Activated CD4-positive, alpha-beta T cell treated with anti-CD3 and anti-CD28 coated beads, Interleukin-2, Interleukin-4, amounts not matched to agents 100 ng/mL and 50 ng/mL, durations not matched to agents 16 hours and 8 hours (primary cell): ENCODE results near the gene KIRREL1.

Source experiments
- DNase-seq: peaks from one replicate; pipeline ENCODE4 v3.0.0-alpha.2; 2020; ENCODE audit warnings: low spot score

Gene KIRREL1

GRCh38 chr1:158035976-158036583 is 42.6 kb downstream of the KIRREL1 start:
- no peak for DNase-seq

- DNase-seq, result no peak
Observed at GRCh38 chr1:158037008-158037865, 43.8 kb downstream of the KIRREL1 start.

- no peak for DNase-seq
Observed at GRCh38 chr1:158037866-158038359, 44.5 kb downstream of the KIRREL1 start.

DNA sequence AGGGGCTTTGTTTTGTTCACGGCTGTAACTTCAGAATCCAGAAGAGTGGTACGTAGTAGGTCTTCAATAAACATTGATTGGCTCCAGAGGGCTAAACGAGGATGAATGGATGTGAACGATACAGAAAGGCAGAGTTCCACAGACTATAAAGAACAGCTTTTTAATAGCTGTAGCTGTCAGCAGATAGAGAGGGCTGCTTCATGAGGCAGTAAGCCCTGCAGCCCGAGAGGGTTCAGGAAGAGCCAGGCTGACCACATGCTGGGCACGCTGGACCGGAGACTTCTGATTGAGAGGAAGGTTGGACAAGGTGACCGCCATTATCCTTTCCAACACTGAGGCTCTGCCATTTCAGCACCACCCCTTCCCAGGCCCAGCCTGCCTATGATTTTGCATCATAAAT is 45.3 kb downstream of the KIRREL1 start:
- no peak for DNase-seq

DNA sequence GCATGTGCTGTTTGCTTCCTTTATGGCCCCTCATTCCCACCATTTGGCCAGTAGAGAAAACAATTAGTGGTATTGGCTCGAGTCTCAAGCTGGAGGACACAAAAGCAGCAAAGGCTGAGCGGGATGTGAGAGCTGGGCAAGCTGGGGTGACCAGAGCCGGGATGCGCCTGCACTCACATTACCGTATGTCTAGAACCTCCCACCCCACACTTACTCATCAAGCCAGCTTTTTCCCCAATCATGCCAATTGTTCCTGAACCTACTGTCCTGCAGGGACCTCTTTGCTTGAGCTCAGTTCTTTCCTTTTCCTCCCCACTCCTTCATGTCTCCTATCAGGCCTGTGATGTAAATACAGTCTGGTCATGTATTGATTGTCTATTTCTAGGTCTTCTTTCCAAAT is 45.9 kb downstream of the KIRREL1 start:
- no peak for DNase-seq

DNA sequence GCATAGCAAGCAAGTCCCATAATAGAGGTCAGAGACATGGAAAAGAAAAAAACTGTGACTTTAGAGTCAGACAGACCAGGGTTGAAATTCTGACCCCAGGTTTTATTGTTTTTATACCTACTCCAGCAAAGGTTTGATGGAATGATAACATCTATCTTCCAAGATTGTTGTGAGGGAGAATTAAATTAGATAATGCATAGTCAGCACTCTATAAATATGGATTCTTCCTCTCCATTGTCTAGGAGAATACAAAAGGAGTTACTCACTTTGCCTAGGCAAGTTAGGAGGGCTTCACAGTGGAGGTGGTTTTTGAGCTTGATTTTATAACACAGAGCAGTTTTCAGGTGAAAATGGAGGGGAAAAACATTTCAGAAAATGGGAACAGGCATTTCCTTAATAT is 46.9 kb downstream of the KIRREL1 start:
- no peak for DNase-seq

DNA sequence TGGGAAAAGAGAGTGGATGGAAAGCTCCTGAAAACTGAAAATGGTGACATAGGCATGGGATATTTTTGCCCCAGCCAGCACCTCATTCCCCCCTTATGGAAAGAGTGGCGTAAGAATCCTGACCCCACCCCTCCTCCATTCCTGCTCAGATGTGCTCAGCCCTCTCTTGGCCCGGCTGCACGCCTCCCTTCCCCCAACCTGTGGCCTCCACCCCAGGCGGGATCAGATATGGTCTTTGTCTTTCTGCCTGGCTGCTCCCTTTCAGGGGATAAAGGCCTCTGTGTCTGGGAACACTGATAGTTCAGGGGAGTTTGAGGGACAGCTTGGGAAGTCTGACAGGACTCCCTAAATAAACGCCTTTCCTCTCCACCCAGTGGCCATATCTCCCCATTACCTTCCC is 49.8 kb downstream of the KIRREL1 start:
- no peak for DNase-seq

GRCh38 chr1:158045639-158046038 is 52.2 kb downstream of the KIRREL1 start:
- DNase-seq, result no peak

DNA sequence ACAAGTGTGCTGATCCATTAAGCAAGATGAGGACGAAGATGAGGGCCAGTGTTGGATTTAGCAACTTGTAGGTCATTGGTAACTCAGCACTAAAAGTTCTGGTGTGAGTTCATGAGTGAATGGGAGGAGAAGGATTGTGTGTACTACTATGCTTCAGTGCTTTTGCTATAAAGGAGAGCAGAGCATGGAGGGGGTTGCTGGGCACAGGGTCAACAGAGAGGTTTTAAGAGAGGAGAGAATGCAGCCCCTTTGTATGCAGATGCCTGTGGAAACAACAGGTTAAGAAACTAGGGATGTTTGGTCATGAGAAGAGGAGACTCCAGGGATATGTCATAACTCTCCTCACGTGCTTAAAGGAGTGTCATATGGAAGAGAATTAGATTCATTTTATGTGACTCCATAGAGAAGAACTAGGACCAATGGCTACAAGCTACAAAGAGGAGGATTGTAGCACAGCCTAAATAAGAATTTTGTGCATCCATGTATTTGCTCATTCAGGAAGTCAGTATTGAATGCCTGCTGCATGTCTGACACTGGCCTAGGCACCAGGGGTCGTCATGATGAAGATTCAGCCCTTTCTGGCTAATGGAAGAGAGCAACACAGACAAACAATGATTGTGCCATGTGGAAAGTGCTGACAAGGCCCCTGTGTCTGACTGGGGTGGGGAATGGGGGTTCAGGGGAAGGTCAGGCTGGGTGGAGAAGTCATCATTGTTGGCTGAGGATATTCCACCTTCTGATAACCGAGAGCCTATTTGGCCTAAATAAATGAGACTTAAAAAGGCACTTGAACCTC is 53.5 kb downstream of the KIRREL1 start:
- DNase-seq, result no peak

DNA sequence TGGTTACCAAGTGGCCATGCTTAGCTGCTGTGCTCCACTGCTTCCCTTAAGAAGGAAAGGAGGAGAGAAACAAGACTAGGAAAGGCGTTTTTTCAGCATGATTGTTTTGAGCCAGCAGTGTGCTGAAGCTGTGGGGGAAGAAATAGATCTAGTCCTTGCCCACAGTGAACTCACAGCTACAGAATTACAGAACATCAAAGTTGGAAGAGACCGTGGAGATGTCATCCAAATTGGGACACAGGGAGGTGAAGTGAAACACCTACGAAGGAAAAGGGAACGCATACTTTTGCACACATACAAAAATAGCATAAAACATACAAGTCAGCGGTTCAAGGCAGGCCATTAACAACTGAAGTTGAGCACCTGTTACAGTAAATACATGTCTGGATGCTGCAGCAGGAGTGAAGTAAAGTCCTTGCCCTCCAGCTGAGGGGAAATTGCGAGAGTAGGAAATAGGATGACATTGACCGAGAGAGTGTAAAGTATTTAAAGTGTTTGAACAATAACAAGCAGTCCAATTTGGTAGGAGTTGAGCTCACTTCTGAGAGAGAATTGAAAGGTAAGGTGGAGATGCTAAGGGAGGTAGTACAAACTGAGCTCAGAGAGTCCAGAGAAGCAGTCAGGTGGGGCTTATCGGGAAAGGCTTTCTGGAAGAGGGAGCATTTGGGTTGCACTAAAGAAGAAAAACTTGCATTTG is 55.1 kb downstream of the KIRREL1 start:
- DNase-seq, result no peak

- DNase-seq, result no peak
Observed at GRCh38 chr1:158049853-158050252, 56.4 kb downstream of the KIRREL1 start.

- DNase-seq, result no peak
Observed at GRCh38 chr1:158053276-158053675, 59.8 kb downstream of the KIRREL1 start.

DNA sequence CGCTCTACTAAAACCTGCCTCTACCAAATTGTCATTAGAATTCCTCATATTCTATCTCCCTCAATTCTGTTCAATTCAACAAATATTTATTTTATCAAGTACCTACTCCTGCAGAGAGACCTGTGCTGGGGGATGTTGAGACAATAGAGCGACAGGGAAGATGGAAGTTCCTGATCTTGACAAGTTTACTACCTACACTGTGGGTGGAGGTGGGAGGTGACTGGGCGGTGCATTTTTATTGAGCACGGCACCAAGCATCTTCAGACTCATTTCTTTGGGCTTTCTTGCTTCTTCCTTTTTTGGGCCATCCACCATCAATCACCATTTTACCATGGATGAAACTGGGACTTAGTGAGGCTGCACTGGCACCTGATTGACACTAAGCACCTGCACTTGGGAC is 61.3 kb downstream of the KIRREL1 start:
- no peak for DNase-seq

GRCh38 chr1:158055854-158056253 is 62.4 kb downstream of the KIRREL1 start:
- no peak for DNase-seq

GRCh38 chr1:158056498-158056897 is 63.1 kb downstream of the KIRREL1 start:
- DNase-seq, result no peak

- DNase-seq, result no peak
Observed at GRCh38 chr1:158058237-158058985, 65.0 kb downstream of the KIRREL1 start.

- no peak for DNase-seq
Observed at GRCh38 chr1:158059984-158060383, 66.5 kb downstream of the KIRREL1 start.

DNA sequence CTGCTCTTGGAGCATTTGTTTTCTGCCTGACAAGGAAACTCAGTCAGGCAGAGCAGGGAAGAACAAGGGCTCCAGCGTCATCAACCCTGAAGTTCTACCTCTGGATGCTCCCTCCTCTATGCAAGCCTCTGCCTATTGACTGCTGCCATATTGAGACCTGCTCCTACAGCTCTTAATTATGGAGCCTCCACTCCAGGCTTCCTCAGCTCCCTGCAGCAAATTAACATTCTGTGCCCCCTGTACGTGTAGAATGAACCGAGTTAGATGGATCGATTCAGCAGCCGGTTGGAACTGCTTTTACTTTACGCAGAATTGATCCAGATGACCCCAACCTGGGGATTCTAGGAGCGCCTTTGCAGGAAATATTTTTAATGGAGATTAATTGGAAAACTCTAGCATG is 68.7 kb downstream of the KIRREL1 start:
- no peak for DNase-seq

- no peak for DNase-seq
Observed at GRCh38 chr1:158067662-158068061, 74.2 kb downstream of the KIRREL1 start.

GRCh38 chr1:158068918-158069317 is 75.5 kb downstream of the KIRREL1 start:
- DNase-seq, result no peak

DNA sequence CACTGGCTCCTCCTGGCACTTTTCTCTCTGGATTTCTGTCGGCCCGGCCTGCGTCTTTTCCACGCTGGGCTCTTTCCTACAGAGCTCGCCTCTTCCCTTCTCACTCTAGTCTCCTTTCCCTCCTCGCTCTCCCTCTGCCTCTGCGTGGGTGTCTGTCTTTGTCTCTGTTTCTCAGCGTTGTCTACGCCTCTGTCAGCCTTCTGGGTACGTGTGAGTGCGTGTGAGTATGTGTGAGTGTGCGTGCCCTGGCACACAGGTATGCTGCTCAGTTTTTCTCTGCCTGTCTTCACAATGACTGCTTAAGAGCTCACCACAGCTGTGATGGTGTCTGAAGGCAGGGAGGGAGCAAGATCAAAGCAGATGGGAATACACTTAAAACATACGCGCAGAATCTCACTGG is 77.7 kb downstream of the KIRREL1 start:
- no peak for DNase-seq
